Neuronal stem cell (in vitro differentiated cells): ENCODE measurements around the gene ZNF892.

ENCODE experiments used
- DNase-seq: peaks from one replicate; pipeline ENCODE4 v3.0.0-alpha.2; 2013; ENCODE audit warnings: low spot score
- H2AFZ ChIP-seq: one replicate; pipeline ENCODE4 v1.6.1; 2013; ENCODE audit warnings: mild to moderate bottlenecking, low read length, inconsistent platforms
- H2AK5ac ChIP-seq: 2 replicates; pipeline ENCODE4 v1.6.1; 2013; ENCODE audit warnings: low read depth, mild to moderate bottlenecking, inconsistent platforms, low read length, moderate library complexity, mixed read lengths
- H2BK120ac ChIP-seq: 2 replicates; pipeline ENCODE4 v1.6.1; 2013; ENCODE audit warnings: low read depth, mild to moderate bottlenecking, inconsistent platforms, low read length, moderate library complexity, mixed read lengths
- H2BK12ac ChIP-seq: one replicate; pipeline ENCODE4 v1.6.1; 2013; ENCODE audit warnings: low read length, inconsistent platforms
- H2BK15ac ChIP-seq: 2 replicates; pipeline ENCODE4 v1.6.1; 2013; ENCODE audit warnings: mild to moderate bottlenecking, low read length, inconsistent platforms, mixed read lengths
- H2BK5ac ChIP-seq: one replicate; pipeline ENCODE4 v1.6.1; 2013; ENCODE audit warnings: inconsistent platforms, mild to moderate bottlenecking, low read length, moderate library complexity
- H3K14ac ChIP-seq: one replicate; pipeline ENCODE4 v1.6.1; 2013; ENCODE audit warnings: low read length, inconsistent platforms
- H3K18ac ChIP-seq: 2 replicates; pipeline ENCODE4 v1.6.1; 2013; ENCODE audit warnings: low read length, inconsistent platforms
- H3K23ac ChIP-seq: 2 replicates; pipeline ENCODE4 v1.6.1; 2013; ENCODE audit warnings: low read depth, mild to moderate bottlenecking, mixed read lengths, low read length, inconsistent platforms; ENCODE audit not compliant: poor library complexity
- H3K27ac ChIP-seq: replicated peaks from 3 replicates; pipeline ENCODE4 v1.5.1; 2013; ENCODE audit warnings: low read length, inconsistent platforms
- H3K27me3 ChIP-seq, 3 experiments: 2 replicates each; pipeline ENCODE4 v1.6.1; 2013; ENCODE audit warnings: low read length in 3 of 3, mild to moderate bottlenecking in 2 of 3, inconsistent platforms in 1 of 3, low read depth in 1 of 3, mixed read lengths in 1 of 3, moderate library complexity in 1 of 3; ENCODE audit not compliant: control insufficient read depth in 3 of 3, insufficient read depth in 3 of 3
- H3K36me3 ChIP-seq, 2 donors: replicated peaks in 1 of 2; 2 replicates each; pipeline ENCODE4 v1.6.1; 2013; ENCODE audit warnings: low read length in 2 of 2; ENCODE audit not compliant: control insufficient read depth in 2 of 2, insufficient read depth in 2 of 2
- H3K4ac ChIP-seq: 2 replicates; pipeline ENCODE4 v1.6.1; 2013; ENCODE audit warnings: inconsistent platforms, mild to moderate bottlenecking, low read length, moderate library complexity
- H3K4me1 ChIP-seq, 2 donors: 1 replicate in 1 of 2; 2 replicates in 1 of 2; pipeline ENCODE4 v1.6.1; 2013; ENCODE audit warnings: low read length in 2 of 2, low read depth in 1 of 2; ENCODE audit not compliant: control insufficient read depth in 2 of 2, insufficient read depth in 1 of 2
- H3K4me2 ChIP-seq: one replicate; pipeline ENCODE4 v1.6.1; 2013; ENCODE audit warnings: mild to moderate bottlenecking, low read length, inconsistent platforms; ENCODE audit not compliant: insufficient read depth, poor library complexity, severe bottlenecking
- H3K4me3 ChIP-seq, 2 donors: 2 replicates each; pipeline ENCODE4 v1.5.1; 2013; ENCODE audit warnings: low read length in 2 of 2, mild to moderate bottlenecking in 2 of 2, inconsistent platforms in 1 of 2, moderate library complexity in 1 of 2
- H3K79me1 ChIP-seq: one replicate; pipeline ENCODE4 v1.6.1; 2013; ENCODE audit warnings: low read depth, mild to moderate bottlenecking, inconsistent platforms, low read length, moderate library complexity
- H3K9ac ChIP-seq: one replicate; pipeline ENCODE4 v1.6.1; 2013; ENCODE audit warnings: mild to moderate bottlenecking, low read depth, low read length, inconsistent platforms; ENCODE audit not compliant: poor library complexity
- H3K9me3 ChIP-seq, 2 donors: replicated peaks in 1 of 2; 2 replicates each; pipeline versions ENCODE3 to v1.6.1; 2013; ENCODE audit warnings: low read length in 2 of 2, mild to moderate bottlenecking in 2 of 2, inconsistent platforms in 1 of 2, low read depth in 1 of 2, mixed read lengths in 1 of 2, moderate library complexity in 1 of 2; ENCODE audit not compliant: control insufficient read depth in 2 of 2, insufficient read depth in 1 of 2
- H4K8ac ChIP-seq: one replicate; pipeline ENCODE4 v1.6.1; 2013; ENCODE audit warnings: low read depth, mild to moderate bottlenecking, inconsistent platforms, low read length, moderate library complexity
- H4K91ac ChIP-seq: one replicate; pipeline ENCODE4 v1.6.1; 2013; ENCODE audit warnings: low read length, low read depth, mild to moderate bottlenecking, inconsistent platforms; ENCODE audit not compliant: poor library complexity
- WGBS, 2 donors: extraction: QIAGEN DNeasy Blood & Tissue Kit; methylation state at CpG; one replicate each; pipeline ENCODE4 v1.1.7; 2013; ENCODE audit warnings: missing lambda C conversion rate in 2 of 2, mixed read lengths in 1 of 2; ENCODE audit not compliant: insufficient read length in 2 of 2, insufficient replicate concordance in 1 of 2; ENCODE audit errors: extremely low coverage in 2 of 2; 5-methylcytosine and 5-hydroxymethylcytosine counted together

The ZNF892 gene

DNA sequence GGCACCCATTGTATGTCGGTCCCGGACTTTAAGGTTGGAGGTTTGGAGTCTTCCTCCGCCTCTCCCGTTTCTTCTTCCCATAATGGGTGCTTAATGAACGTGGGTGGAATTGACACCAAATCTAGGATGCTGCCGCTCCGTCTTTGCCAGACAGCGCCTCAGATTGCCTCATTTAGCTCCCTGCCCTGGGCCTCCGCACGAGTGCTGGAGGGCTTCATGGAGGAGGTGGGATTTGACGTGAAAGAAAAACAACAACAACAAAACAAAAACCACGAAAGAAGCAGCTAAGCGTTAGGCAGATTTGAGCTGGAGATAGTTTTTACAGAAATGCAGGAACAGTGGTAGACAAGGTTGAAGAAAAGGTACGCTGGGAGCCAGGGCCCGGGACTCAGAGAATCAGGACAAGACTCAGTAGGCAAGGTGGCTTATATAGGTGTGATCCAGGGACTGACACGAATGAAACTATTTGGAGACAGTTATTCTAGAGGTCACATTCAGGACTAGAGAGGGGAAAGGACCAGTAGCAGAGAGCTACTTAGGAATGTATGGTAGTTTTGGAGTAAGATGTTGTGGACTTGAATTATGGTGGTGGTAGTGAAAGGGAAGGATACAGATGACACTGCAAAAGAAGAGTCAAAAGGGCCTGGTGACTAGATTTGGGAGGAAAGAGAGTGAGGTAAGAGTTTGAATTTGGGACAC lies 41.1 kb upstream of the ZNF892 start:
- peaks cover 2 to 9% of the 10 kb centered on the region in 2 donors for H3K36me3 ChIP-seq
- no peaks in the 10 kb centered on the region for H3K79me1 ChIP-seq
- H3K4ac ChIP-seq = no peak overlapping the region
- WGBS, 2 donors = no CpG with 5 or more reads among the region's 16 CpGs
- H2BK12ac ChIP-seq = no peak overlapping the region
- no peak overlapping the region for H2BK15ac ChIP-seq
- H3K27ac ChIP-seq = no peak overlapping the region
- DNase-seq = no peak
- peak overlapping the region; percentile 86 for H3K18ac ChIP-seq
- peak overlapping the region; percentile 96 for H2AFZ ChIP-seq
- H3K14ac ChIP-seq = no peak overlapping the region
- H4K91ac ChIP-seq = no peak overlapping the region
- peak overlapping the region; percentile 66 for H3K4me2 ChIP-seq
- no peak overlapping the region for H2BK5ac ChIP-seq
- no peaks in the 10 kb centered on the region for H3K27me3 ChIP-seq
- no peak overlapping the region for H2AK5ac ChIP-seq
- peaks cover 0 to 10% of the 10 kb centered on the region in 2 donors for H3K9me3 ChIP-seq
- no peak overlapping the region for H3K23ac ChIP-seq
- no peak overlapping the region for H2BK120ac ChIP-seq
- H3K9ac ChIP-seq = peak overlapping the region; percentile 93
- peak overlapping the region; percentile 80 to 92 for H3K4me3 ChIP-seq
- no peak overlapping the region for H4K8ac ChIP-seq
- H3K4me1 ChIP-seq = peaks cover 0 to 2% of the 10 kb centered on the region in 2 donors

DNA sequence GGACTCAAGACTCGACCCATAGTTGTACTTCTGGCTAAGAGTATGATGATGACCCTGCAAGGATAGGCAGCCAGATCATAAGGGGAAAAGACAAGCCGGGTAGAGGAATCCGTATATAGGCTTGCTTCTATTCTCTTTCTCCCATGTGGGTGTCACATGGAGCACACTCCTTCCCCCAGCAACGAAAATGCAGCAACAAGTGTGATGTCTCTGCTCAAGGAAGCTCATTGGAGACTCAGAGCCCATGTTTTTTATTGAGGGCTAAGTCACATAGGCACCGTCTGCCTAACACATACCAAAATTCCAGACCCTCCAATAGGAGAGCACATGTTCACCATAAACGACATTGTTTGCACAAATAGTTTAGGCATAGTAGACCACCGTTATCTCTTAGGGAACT lies 35.4 kb upstream of the ZNF892 start:
- Histone ChIP-seq H3K9ac (no peak overlapping the region), H3K23ac (no peak overlapping the region), H3K18ac (no peak overlapping the region), H3K27ac (no peak overlapping the region), H3K4me2 (no peak overlapping the region), H3K4me3 (no peak overlapping the region), H4K8ac (no peak overlapping the region), H2BK15ac (no peak overlapping the region), H3K4ac (no peak overlapping the region), H2BK5ac (no peak overlapping the region), H3K9me3 (no peaks in the 10 kb centered on the region), H2AK5ac (no peak overlapping the region), H2BK12ac (no peak overlapping the region), H2BK120ac (no peak overlapping the region), H4K91ac (no peak overlapping the region), H3K36me3 (no peaks in the 10 kb centered on the region), H3K79me1 (peaks cover 2% of the 10 kb centered on the region), H3K14ac (no peak overlapping the region), H2AFZ (no peak overlapping the region), H3K4me1 (peaks cover 0 to 2% of the 10 kb centered on the region in 2 donors), H3K27me3 (no peaks in the 10 kb centered on the region)
- WGBS, 2 donors = no CpG with 5 or more reads among the region's 7 CpGs
- no peak for DNase-seq

DNA sequence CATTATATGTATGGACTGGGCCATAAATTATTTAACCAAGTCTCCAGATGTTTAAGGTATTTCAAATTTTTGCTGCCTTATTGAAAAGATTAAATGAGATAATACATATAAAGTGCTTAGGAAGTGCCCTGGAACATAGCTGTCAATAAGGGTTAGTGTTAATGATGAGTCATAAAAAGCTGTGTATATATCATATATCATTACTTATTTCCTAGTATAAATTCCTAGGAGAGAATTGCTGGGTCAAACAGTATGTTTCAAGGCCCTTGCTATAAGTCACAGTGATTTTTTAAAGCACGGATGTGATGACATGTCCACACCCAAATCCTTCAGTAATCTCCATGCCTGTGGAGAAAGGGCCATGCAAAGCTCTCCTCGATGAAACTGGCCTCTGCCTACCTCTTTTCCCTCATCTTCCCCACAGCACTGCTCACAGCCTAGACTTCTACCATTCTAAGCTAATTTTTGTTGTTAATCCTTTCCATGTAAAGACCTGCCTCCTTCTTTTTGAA lies 33.2 kb upstream of the ZNF892 start:
- no peak overlapping the region for H3K9ac ChIP-seq
- H3K27me3 ChIP-seq = no peaks in the 10 kb centered on the region
- no peak overlapping the region for H2BK15ac ChIP-seq
- H2BK120ac ChIP-seq = no peak overlapping the region
- H3K9me3 ChIP-seq = no peaks in the 10 kb centered on the region
- no peak overlapping the region for H3K18ac ChIP-seq
- no peak overlapping the region for H4K91ac ChIP-seq
- no CpG with 5 or more reads among the region's 2 CpGs for WGBS, 2 donors
- H3K23ac ChIP-seq = no peak overlapping the region
- H2AK5ac ChIP-seq = no peak overlapping the region
- peaks cover 0 to 2% of the 10 kb centered on the region in 2 donors for H3K4me1 ChIP-seq
- no peak overlapping the region for H3K4ac ChIP-seq
- H2AFZ ChIP-seq = no peak overlapping the region
- no peak overlapping the region for H3K4me2 ChIP-seq
- no peak overlapping the region for H3K14ac ChIP-seq
- peaks cover 6% of the 10 kb centered on the region in 2 donors for H3K36me3 ChIP-seq
- H4K8ac ChIP-seq = no peak overlapping the region
- H3K79me1 ChIP-seq = peaks cover 2% of the 10 kb centered on the region
- no peak overlapping the region for H3K27ac ChIP-seq
- H2BK5ac ChIP-seq = no peak overlapping the region
- no peak for DNase-seq
- H3K4me3 ChIP-seq = no peak overlapping the region
- no peak overlapping the region for H2BK12ac ChIP-seq

DNA sequence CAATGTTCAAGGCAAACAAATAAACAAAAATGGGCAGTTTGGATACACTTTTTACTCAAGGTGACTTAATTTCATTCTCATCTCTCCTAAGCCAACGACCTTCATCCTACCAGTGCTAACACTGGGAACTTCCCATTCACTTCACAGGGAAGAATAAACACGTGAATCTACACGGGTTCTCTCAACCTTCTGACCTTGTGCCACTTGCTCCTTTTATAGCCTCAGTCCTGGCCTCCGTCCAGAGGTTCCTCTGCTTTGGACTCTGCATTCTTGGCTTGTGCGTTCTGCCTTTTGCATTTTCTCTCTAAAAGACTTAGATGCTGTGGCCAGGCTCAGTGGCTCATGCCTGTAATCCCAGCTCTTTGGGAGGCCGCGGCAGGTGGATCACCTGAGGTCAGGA lies 27.9 kb upstream of the ZNF892 start:
- Histone ChIP-seq H3K23ac (no peak overlapping the region), H4K8ac (no peak overlapping the region), H4K91ac (no peak overlapping the region), H3K18ac (no peak overlapping the region), H2BK12ac (no peak overlapping the region), H3K4me3 (peak overlapping the region in 1 of 2 donors; percentile 53), H2BK5ac (no peak overlapping the region), H3K4me1 (peaks cover 0 to 2% of the 10 kb centered on the region in 2 donors), H3K4ac (no peak overlapping the region), H3K27ac (no peak overlapping the region), H3K27me3 (no peaks in the 10 kb centered on the region), H2AK5ac (no peak overlapping the region), H2BK15ac (no peak overlapping the region), H2AFZ (no peak overlapping the region), H3K4me2 (no peak overlapping the region), H3K79me1 (peaks cover 2% of the 10 kb centered on the region), H3K36me3 (peaks cover 29 to 46% of the 10 kb centered on the region in 2 donors), H2BK120ac (no peak overlapping the region), H3K9ac (no peak overlapping the region), H3K9me3 (peaks cover 9 to 17% of the 10 kb centered on the region in 2 donors), H3K14ac (no peak overlapping the region)
- WGBS, 2 donors = no CpG with 5 or more reads among the region's 7 CpGs
- no peak for DNase-seq
